Panc1 (cell line): ENCODE data around the gene MET. TPM values are rescaled to one million over a fixed set of nuclear protein-coding genes. Genes with fewer than 3 reads are reported as not detected.

Source experiments
- ATAC-seq: fragments of 200-7000 bp; cut with Tn5 transposase; 2 replicates; pipeline ENCODE4 v1.9.1; 2020; ENCODE audit warnings: mild to moderate bottlenecking, moderate library complexity
- BruUV-seq: library from RNA; stranded (reverse); fragments of 400-500 nt; replicated peaks from 2 replicates; lab custom pipeline; 2021; lab: Mats Ljungman, UMichigan
- CTCF ChIA-PET: fragments of 300-600 bp; sonication (Branson Sonifier 250); formaldehyde crosslinking; loops from one replicate; lab custom pipeline; 2022; ENCODE audit warnings: antibody characterized with exemption; lab: Charles Lee
- POLR2A ChIA-PET: fragments of 300-600 bp; sonication (Branson Sonifier 250); formaldehyde crosslinking; loops from one replicate; lab custom pipeline; 2022; ENCODE audit warnings: antibody characterized with exemption; lab: Charles Lee
- DNase-seq: peaks from one replicate; pipeline ENCODE4 v3.0.0-alpha.2; 2010; ENCODE audit warnings: low read depth, low spot score
- H3K27ac ChIP-seq: 2 replicates; pipeline ENCODE4 v1.5.1; 2011; ENCODE audit warnings: mild to moderate bottlenecking, low read length, inconsistent platforms
- H3K27me3 ChIP-seq: fragments of 200-500 bp; sonication (Bioruptor generic); 2 replicates; pipeline ENCODE4 v1.6.0; 2014; ENCODE audit warnings: low read length, inconsistent platforms; ENCODE audit not compliant: control insufficient read depth, insufficient read depth
- H3K36me3 ChIP-seq: fragments of 200-500 bp; sonication (Bioruptor generic); 2 replicates; pipeline ENCODE4 v1.5.1; 2014; ENCODE audit warnings: inconsistent platforms, mild to moderate bottlenecking, low read length, moderate library complexity; ENCODE audit not compliant: control insufficient read depth, insufficient read depth
- H3K4me1 ChIP-seq: 2 replicates; pipeline ENCODE4 v1.5.1; 2011; ENCODE audit warnings: inconsistent platforms, mild to moderate bottlenecking, low read length, moderate library complexity; ENCODE audit not compliant: control insufficient read depth, insufficient read depth
- H3K4me3 ChIP-seq, 2 experiments: 2 replicates each; pipeline ENCODE4 v1.5.1; 2011 to 2012; ENCODE audit warnings: low read depth in 2 of 2, low read length in 2 of 2, mild to moderate bottlenecking in 2 of 2, inconsistent platforms in 1 of 2, moderate library complexity in 1 of 2
- H3K9me3 ChIP-seq: fragments of 200-500 bp; sonication (Bioruptor generic); 2 replicates; pipeline ENCODE4 v1.5.1; 2014; ENCODE audit warnings: low read depth, mild to moderate bottlenecking, inconsistent platforms, low read length, moderate library complexity; ENCODE audit not compliant: control insufficient read depth, insufficient read depth
- CTCF ChIP-seq: fragments of 450-650 bp; IDR thresholded peaks from 2 replicates; pipeline ENCODE4 v1.5.1; 2017; ENCODE audit warnings: mild to moderate bottlenecking
- POLR2AphosphoS5 ChIP-seq: IDR thresholded peaks from 2 replicates; pipeline ENCODE4 v1.6.1; 2012; ENCODE audit warnings: mild to moderate bottlenecking, low read depth, low read length, moderate library complexity
- REST ChIP-seq, 2 experiments: IDR thresholded peaks; 2 replicates each; pipeline ENCODE4 v1.6.1; 2011 to 2012; ENCODE audit warnings: low read depth in 2 of 2, control low read depth in 1 of 2, low read length in 1 of 2, mild to moderate bottlenecking in 1 of 2, moderate library complexity in 1 of 2; ENCODE audit not compliant: insufficient read depth in 1 of 2
- SIN3A ChIP-seq: IDR thresholded peaks from 2 replicates; pipeline ENCODE4 v1.6.1; 2012; ENCODE audit warnings: low read depth, mild to moderate bottlenecking, low read length, moderate library complexity, borderline replicate concordance; ENCODE audit not compliant: insufficient read depth
- TCF7L2 ChIP-seq: IDR thresholded peaks from 2 replicates; pipeline ENCODE4 v1.6.1; 2011; ENCODE audit warnings: mild to moderate bottlenecking, low read depth, low read length, inconsistent platforms
- in situ Hi-C: cut with HindIII; loops from 2 replicates; pipeline ENCODE4 v1.10.0; 2016; ENCODE audit warnings: low sequenced_read_pairs, low pct_unique_long_range_greater_than_20kb
- intact Hi-C: fragments of 100-400 bp; cut with micrococcal nuclease; formaldehyde crosslinking; loops from one replicate; pipeline ENCODE4 v1.10.0; 2022; ENCODE audit not compliant: unreplicated experiment
- total RNA-seq: library from RNA; stranded (reverse); gene quantifications from one replicate; pipeline ENCODE4 v1.2.1, GENCODE V29; 2021; ENCODE audit not compliant: unreplicated experiment

MET gene
- total RNA-seq, 1 experiment from 2014 or later, result 103 TPM

DNA sequence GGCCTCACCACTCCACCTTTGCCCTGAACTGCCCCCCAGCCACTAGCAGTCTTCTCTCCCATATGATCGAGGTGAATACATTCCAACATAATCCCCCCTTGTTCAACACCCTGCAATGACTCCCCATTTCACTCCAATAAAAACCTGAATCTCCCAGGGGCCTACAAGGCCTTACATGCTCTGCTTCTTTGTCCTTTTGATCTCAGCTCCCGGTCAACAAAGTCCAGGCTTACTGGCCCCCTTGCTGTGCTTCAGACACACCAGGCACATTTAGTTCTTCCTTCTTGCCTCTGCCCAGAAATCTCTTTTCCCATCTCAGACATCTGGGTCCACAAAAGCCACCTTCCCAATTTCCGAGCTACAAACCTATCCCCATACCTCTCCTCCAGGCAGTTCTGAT is 14.0 kb downstream of the MET start:
- intact Hi-C loops (no loop called here), in situ Hi-C loops (no loop called here)
- POLR2A ChIA-PET, result no interaction called here
- BruUV-seq, result no TSS peak
- Histone ChIP-seq H3K36me3 (no peaks in the 10 kb centered on the region; the same call in 1 of the 2 replicates), H3K9me3 (no peaks in the 10 kb centered on the region), H3K4me3 (no peak overlapping the region), H3K27ac (peak overlapping the region; percentile 37), H3K27me3 (no peaks in the 10 kb centered on the region), H3K4me1 (peaks cover 49% of the 10 kb centered on the region)
- DNase-seq (no peak), ATAC-seq (0 out of 2 replicates have a peak, but pooled peaks have one; percentile 20)
- TF ChIP-seq SIN3A (no peak), TCF7L2 (0 out of 2 replicates have a peak, but pooled peaks have one; percentile 28)
- CTCF ChIA-PET, result no interaction called here

DNA sequence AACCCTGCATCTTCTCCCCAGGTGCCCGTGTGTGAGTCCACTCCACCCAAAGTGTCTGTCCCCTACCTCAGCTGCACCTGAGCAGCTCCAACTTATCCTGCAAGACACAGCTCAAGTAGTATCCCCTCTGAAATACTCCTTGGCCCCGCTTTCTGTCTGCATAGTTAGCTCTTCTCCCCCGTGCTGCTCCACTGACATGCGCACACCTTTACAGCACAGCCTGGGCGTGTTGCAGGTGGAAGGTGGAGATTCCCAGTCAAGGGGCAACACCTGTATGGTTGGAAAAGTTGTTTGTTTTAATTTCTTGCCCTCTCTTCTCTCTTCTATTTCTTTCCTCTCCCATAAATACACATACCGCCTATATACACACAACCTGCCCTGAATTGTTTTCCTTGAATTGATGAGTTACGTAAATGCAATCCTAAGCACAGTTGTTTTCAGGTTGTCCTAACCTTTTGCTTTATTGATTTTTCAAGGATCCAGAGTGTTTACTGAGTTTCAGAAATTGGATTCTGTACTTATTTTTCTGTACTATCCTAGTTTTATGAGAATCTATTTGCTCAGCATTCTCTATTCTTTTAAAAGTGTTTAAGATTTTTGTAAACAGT is 14.9 kb downstream of the MET start:
- TF ChIP-seq CTCF (no peak), TCF7L2 (no peak), REST (IDR thresholded peaks at IDR 0.05; ENCODE audit: insufficient read depth in 1 of 2, low read depth in 2 of 2, low read length in 1 of 2) (no peak), POLR2AphosphoS5 (no peak), SIN3A (no peak)
- H3K4me3 ChIP-seq, result no peak overlapping the region
- ChIA-PET CTCF (no interaction called here), POLR2A (no interaction called here)
- no peaks in the 10 kb centered on the region for H3K27me3 ChIP-seq
- H3K36me3 ChIP-seq, result no peaks in the 10 kb centered on the region; the same call in 1 of the 2 replicates
- 0 out of 2 replicates have a peak, but pooled peaks have one; percentile 16 for ATAC-seq
- DNase-seq, result no peak
- intact Hi-C loops (no loop called here), in situ Hi-C loops (no loop called here)
- H3K27ac ChIP-seq, result peak overlapping the region; percentile 94
- no TSS peak for BruUV-seq
- no peaks in the 10 kb centered on the region for H3K9me3 ChIP-seq
- H3K4me1 ChIP-seq, result peaks cover 58% of the 10 kb centered on the region

DNA sequence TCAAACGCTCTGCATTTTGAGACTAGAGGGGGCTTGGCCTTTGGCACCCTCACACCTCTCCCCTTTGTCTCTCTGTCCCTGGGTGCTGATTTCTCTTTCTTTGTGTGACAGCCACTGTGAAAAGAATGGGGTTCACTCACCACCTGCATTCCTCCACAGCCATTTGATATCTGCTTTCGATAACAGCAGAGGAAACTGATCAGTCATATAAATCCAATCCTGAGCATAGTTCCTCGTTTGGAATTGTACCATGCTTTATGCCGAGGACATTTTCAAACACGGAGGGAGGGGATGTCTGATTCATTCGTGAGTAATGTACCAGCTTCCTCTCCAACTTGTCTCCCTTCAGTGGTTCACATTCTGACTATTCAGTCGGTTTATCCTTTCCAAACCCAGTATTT is 15.8 kb downstream of the MET start:
- intact Hi-C loops (no loop called here), in situ Hi-C loops (no loop called here)
- DNase-seq, result peak; percentile 72
- TF ChIP-seq POLR2AphosphoS5 (no peak), TCF7L2 (no peak)
- Histone ChIP-seq H3K27ac (peak overlapping the region; percentile 94), H3K4me3 (peak overlapping the region in 1 of 2 experiments; percentile 23; a peak in 2 of 4 replicates), H3K27me3 (no peaks in the 10 kb centered on the region), H3K4me1 (peaks cover 67% of the 10 kb centered on the region), H3K9me3 (no peaks in the 10 kb centered on the region), H3K36me3 (no peaks in the 10 kb centered on the region; the same call in 1 of the 2 replicates)
- CTCF ChIA-PET, result no interaction called here
- peak; percentile 83 for ATAC-seq
- POLR2A ChIA-PET, result no interaction called here
- BruUV-seq, result no TSS peak
